GM12878 (cell line): ENCODE measurements around the gene JAML. TPM values are rescaled to one million over a fixed set of nuclear protein-coding genes. Genes with fewer than 3 reads are reported as not detected.

Source experiments
- ATAC-seq: fragments of 200-7000 bp; cut with Tn5 transposase; 3 replicates; pipeline ENCODE4 v1.9.1; 2020; ENCODE audit warnings: mild to moderate bottlenecking, moderate library complexity
- BruUV-seq: library from RNA; stranded (reverse); fragments of 400-500 nt; replicated peaks from 2 replicates; lab custom pipeline; 2021; lab: Mats Ljungman, UMichigan
- CTCF ChIA-PET: fragments of 300-600 bp; sonication (Branson Sonifier 250); formaldehyde crosslinking; extraction: SDS; loops from one replicate; lab custom pipeline; 2021; ENCODE audit warnings: inconsistent platforms; lab: Yijun Ruan, JAX
- POLR2A ChIA-PET: fragments of 350-600 bp; formaldehyde crosslinking; extraction: SDS; loops from one replicate; lab custom pipeline; 2021; ENCODE audit warnings: inconsistent platforms; lab: Charles Lee
- RAD21 ChIA-PET: fragments of 300-600 bp; sonication (Branson Sonifier 250); formaldehyde crosslinking; loops from one replicate; lab custom pipeline; 2023; ENCODE audit warnings: antibody characterized with exemption; ENCODE audit not compliant: unreplicated experiment; lab: Charles Lee
- SMC1A ChIA-PET: fragments of 300-600 bp; sonication (Branson Sonifier 250); formaldehyde crosslinking; loops from one replicate; lab custom pipeline; 2023; ENCODE audit not compliant: unreplicated experiment, uncharacterized antibody; lab: Charles Lee
- DNase-seq: peaks from one replicate; pipeline ENCODE4 v3.0.0-alpha.2; 2011; ENCODE audit warnings: low read depth, low spot score
- FAIRE-seq: peaks from 3 replicates; lab custom pipeline; 2011; peaks lifted over from hg19 to GRCh38; lab: Jason Lieb, UNC
- H2AFZ ChIP-seq: 2 replicates; pipeline ENCODE4 v1.6.0; 2011; ENCODE audit warnings: low read depth, low read length, control low read depth; ENCODE audit not compliant: control insufficient read depth
- H3K27ac ChIP-seq: 2 replicates; pipeline ENCODE4 v1.5.1; 2011; ENCODE audit warnings: control low read depth; ENCODE audit not compliant: control insufficient read depth, insufficient read depth
- H3K27me3 ChIP-seq, 2 experiments: replicated peaks in 1 of 2; 2 replicates each; pipeline versions ENCODE4 v1.6.0 to v1.6.1; 2011; ENCODE audit warnings: low read length in 1 of 2; ENCODE audit not compliant: control insufficient read depth in 2 of 2, insufficient read depth in 2 of 2
- H3K36me3 ChIP-seq, 2 experiments: 2 replicates each; pipeline ENCODE4 v1.5.1; 2011; ENCODE audit warnings: low read length in 1 of 2; ENCODE audit not compliant: control insufficient read depth in 2 of 2, insufficient read depth in 2 of 2
- H3K4me1 ChIP-seq: 2 replicates; pipeline ENCODE4 v1.6.1; 2011; ENCODE audit warnings: mild to moderate bottlenecking, low read length, moderate library complexity, mixed read lengths; ENCODE audit not compliant: control insufficient read depth, insufficient read depth
- H3K4me2 ChIP-seq: 2 replicates; pipeline ENCODE4 v1.6.0; 2011; ENCODE audit warnings: control low read depth; ENCODE audit not compliant: control insufficient read depth, insufficient read depth
- H3K4me3 ChIP-seq: fragments of 200-600 bp; sonication (generic); 2 replicates; pipeline ENCODE4 v1.5.1; 2016
- H3K79me2 ChIP-seq: 2 replicates; pipeline ENCODE4 v1.6.0; 2011; ENCODE audit warnings: low read length; ENCODE audit not compliant: control insufficient read depth, insufficient read depth
- H3K9ac ChIP-seq: 2 replicates; pipeline ENCODE4 v1.8.0; 2011; ENCODE audit warnings: low read length, control low read depth, mixed read lengths; ENCODE audit not compliant: control insufficient read depth, insufficient read depth
- H3K9me3 ChIP-seq: replicated peaks from 3 replicates; pipeline ENCODE4 v1.5.1; 2011; ENCODE audit warnings: mild to moderate bottlenecking, low read length; ENCODE audit not compliant: control insufficient read depth, insufficient read depth
- H4K20me1 ChIP-seq: 2 replicates; pipeline ENCODE4 v1.6.0; 2011; ENCODE audit not compliant: control insufficient read depth, insufficient read depth
- BMI1 ChIP-seq: fragments of 450-650 bp; IDR thresholded peaks from 2 replicates; pipeline ENCODE4 v1.6.1; 2016; ENCODE audit warnings: mild to moderate bottlenecking, moderate library complexity, borderline replicate concordance
- CEBPZ ChIP-seq: fragments of 150-350 bp; IDR thresholded peaks from 2 replicates; pipeline ENCODE4 v1.6.1; 2016; ENCODE audit warnings: low read depth, low read length
- CHD1 ChIP-seq: IDR thresholded peaks from 2 replicates; pipeline ENCODE4 v1.6.1; 2012; ENCODE audit warnings: low read depth, low read length, improper control_type of control experiment
- CHD2 ChIP-seq: IDR thresholded peaks from 2 replicates; pipeline ENCODE4 v1.6.1; 2011; ENCODE audit warnings: low read depth, low read length, improper control_type of control experiment, borderline replicate concordance
- FOXK2 ChIP-seq: fragments of 450-650 bp; IDR thresholded peaks from 2 replicates; pipeline ENCODE4 v1.6.1; 2017; ENCODE audit warnings: mild to moderate bottlenecking, moderate library complexity
- IRF4 ChIP-seq: IDR thresholded peaks from 2 replicates; pipeline ENCODE4 v1.6.1; 2011; ENCODE audit warnings: low read depth, low read length
- MTA3 ChIP-seq: IDR thresholded peaks from 2 replicates; pipeline ENCODE4 v1.6.1; 2012; ENCODE audit warnings: low read length, inconsistent platforms, borderline replicate concordance
- PAX5 ChIP-seq: IDR thresholded peaks from 2 replicates; pipeline ENCODE4 v1.6.1; 2011; ENCODE audit warnings: low read depth, low read length, borderline replicate concordance
- RFX5 ChIP-seq: IDR thresholded peaks from 2 replicates; pipeline ENCODE4 v1.6.1; 2011; ENCODE audit warnings: low read depth, low read length, improper control_type of control experiment
- RUNX3 ChIP-seq: IDR thresholded peaks from 2 replicates; pipeline ENCODE4 v1.6.1; 2012; ENCODE audit warnings: low read length, inconsistent platforms
- SRF ChIP-seq, 2 experiments: IDR thresholded peaks; 2 replicates each; pipeline ENCODE4 v1.6.1; 2011; ENCODE audit warnings: low read depth in 2 of 2, low read length in 2 of 2, mild to moderate bottlenecking in 1 of 2, moderate library complexity in 1 of 2
- STAT1 ChIP-seq: fragments of 450-650 bp; conservative IDR thresholded peaks from 2 replicates; pipeline ENCODE4 v1.6.1; 2014; ENCODE audit warnings: antibody characterized with exemption, mild to moderate bottlenecking
- YBX1 ChIP-seq: fragments of 450-650 bp; IDR thresholded peaks from 2 replicates; pipeline ENCODE4 v1.6.1; 2016; ENCODE audit warnings: antibody characterized with exemption
- WGBS: methylation state at CpG from one replicate; pipeline ENCODE4 v1.1.6; 2016; ENCODE audit warnings: low lambda C conversion rate; ENCODE audit not compliant: insufficient replicate concordance, insufficient coverage; ENCODE audit errors: missing lambda C conversion rate; 5-methylcytosine and 5-hydroxymethylcytosine counted together
- in situ Hi-C: fragments of 300-500 bp; cut with MboI; formaldehyde crosslinking; loops from 9 replicates; pipeline ENCODE4 v1.14.3; 2018; ENCODE audit warnings: mixed read lengths
- intact Hi-C: fragments of 100-400 bp; cut with micrococcal nuclease; formaldehyde crosslinking; loops from one replicate; pipeline ENCODE4 v1.14.2; 2022; ENCODE audit not compliant: unreplicated experiment
- polyA plus RNA-seq, 11 experiments: library from polyadenylated mRNA; depleted of rRNA in 4 of 11; unstranded in 6 of 11; stranded (reverse) in 5 of 11; fragments of >200 nt; fragmentation: Nextera tagmentation in 4 of 11; fragmentation: Illumina TruSeq in 1 of 11; extraction: Ambion mirVana in 4 of 11; extraction: Trizol in 1 of 11; gene quantifications; 1 replicate in 1 of 11; 2 replicates in 10 of 11; pipeline versions ENCODE4 v1.2.1 to v1.2.3, GENCODE V29; 2011 to 2016; ENCODE audit warnings: inconsistent platforms in 2 of 11, missing spikeins in 2 of 11, low read depth in 1 of 11
- total RNA-seq, 4 experiments: library from RNA; depleted of rRNA in 3 of 4; stranded (reverse); fragments of >200 nt in 3 of 4; fragmentation: Illumina TruSeq in 1 of 4; extraction: Trizol in 1 of 4; gene quantifications; 2 replicates each; pipeline versions ENCODE4 v1.2.1 to v1.2.3, GENCODE V29; 2013 to 2021

JAML gene
- total and polyA plus RNA-seq, 10 of the 15 experiments (the other 5 are each of a cell fraction or from before 2014, with no cell fraction given), result 0.60 to 8.1 (median 3.5) TPM

GRCh38 chr11:118169300-118170140 is 55.3 kb downstream of the JAML start:
- 0% methylated on average over 7 of the region's 7 CpGs for WGBS
- intact Hi-C loops, result no loop called here
- in situ Hi-C loops, result no loop called here
- RAD21 ChIA-PET, result interaction anchor here (0.9 to 3.8 kb wide), 4 partner anchors 23 to 223 kb away, joined by 3 to 52 read pairs (median 4); no protein-coding TSS in a partner anchor
- CTCF ChIA-PET, result interaction anchor here (1.0 to 4.2 kb wide), 7 partner anchors 12 to 211 kb away, joined by 3 to 85 read pairs (median 10); no protein-coding TSS in a partner anchor
- Histone ChIP-seq H3K4me2 (no peak overlapping the region), H3K79me2 (no peaks in the 10 kb centered on the region), H3K9ac (no peak overlapping the region), H3K27ac (no peak overlapping the region), H3K4me3 (no peak overlapping the region), H3K9me3 (no peaks in the 10 kb centered on the region), H3K4me1 (no peaks in the 10 kb centered on the region), H3K36me3 (no peaks in the 10 kb centered on the region), H2AFZ (no peak overlapping the region), H3K27me3 (peaks cover 0 to 3% of the 10 kb centered on the region in 2 experiments; a peak in 2 of 4 replicates), H4K20me1 (no peaks in the 10 kb centered on the region)
- ATAC-seq (no peak), FAIRE-seq (no peak), DNase-seq (no peak)
- TF ChIP-seq IRF4 (no peak), CHD2 (no peak), MTA3 (no peak), YBX1 (no peak), RFX5 (no peak), RUNX3 (no peak), BMI1 (no peak), CEBPZ (no peak), CHD1 (no peak), FOXK2 (no peak), PAX5 (no peak), SRF (IDR thresholded peaks at IDR 0.05; ENCODE audit: low read depth in 2 of 2, low read length in 2 of 2) (no peak), STAT1 (no peak)
- SMC1A ChIA-PET, result interaction anchor here (1.6 to 4.3 kb wide), 3 partner anchors 24 to 362 kb away, joined by 3 to 49 read pairs (median 3); no protein-coding TSS in a partner anchor
- POLR2A ChIA-PET, result no interaction called here
- BruUV-seq, result no TSS peak
